AG09319 (cell line): ENCODE results near the gene SEMA5B.

Experiments
- DNase-seq: peaks from one replicate; pipeline ENCODE4 v3.0.0-alpha.2; 2010; ENCODE audit warnings: low read depth; ENCODE audit errors: extremely low read depth
- CTCF ChIP-seq: IDR thresholded peaks from 2 replicates; pipeline ENCODE4 v1.5.1; 2011; ENCODE audit warnings: low read depth, mild to moderate bottlenecking, inconsistent platforms, low read length, moderate library complexity

Gene SEMA5B

GRCh38 chr3:123064914-123065313, 37.4 kb upstream of the SEMA5B start:
- TF ChIP-seq CTCF = no peak
- DNase-seq = no peak

- no peak for TF ChIP-seq CTCF
Observed at GRCh38 chr3:123064506-123064905, 36.9 kb upstream of the SEMA5B start.

GRCh38 chr3:123063034-123063433, 35.5 kb upstream of the SEMA5B start:
- DNase-seq = no peak
- no peak for TF ChIP-seq CTCF

More at GRCh38 chr3:123064506-123064905, 36.9 kb upstream of the SEMA5B start:
- no peak for DNase-seq

- TF ChIP-seq CTCF = no peak
- DNase-seq = no peak
Observed at GRCh38 chr3:123061856-123062255, 34.3 kb upstream of the SEMA5B start.

GRCh38 chr3:123060054-123060453, 32.5 kb upstream of the SEMA5B start:
- TF ChIP-seq CTCF = no peak
- no peak for DNase-seq

GRCh38 chr3:123058505-123058904, 30.9 kb upstream of the SEMA5B start:
- TF ChIP-seq CTCF = no peak

GRCh38 chr3:123055352-123055751, 27.8 kb upstream of the SEMA5B start:
- DNase-seq = no peak
- TF ChIP-seq CTCF = no peak

More at GRCh38 chr3:123058505-123058904, 30.9 kb upstream of the SEMA5B start:
- no peak for DNase-seq

- no peak for TF ChIP-seq CTCF
- DNase-seq = no peak
Observed at GRCh38 chr3:123054931-123055330, 27.4 kb upstream of the SEMA5B start.
